ELR (cell line): ENCODE data around the gene UBL3.

Experiments
- DNase-seq: peaks from one replicate; pipeline ENCODE4 v3.0.0-alpha.2; 2015; ENCODE audit warnings: low read depth

Gene UBL3

GRCh38 chr13:29856426-29856825, 6.0 kb upstream of the UBL3 start:
- DNase-seq: no peak

- DNase-seq: no peak
Observed at GRCh38 chr13:29855784-29856183, 5.4 kb upstream of the UBL3 start.

GRCh38 chr13:29855009-29855408, 4.6 kb upstream of the UBL3 start:
- DNase-seq: no peak

GRCh38 chr13:29853131-29853530, 2.7 kb upstream of the UBL3 start:
- no peak for DNase-seq

GRCh38 chr13:29852472-29853054, 2.1 kb upstream of the UBL3 start:
- DNase-seq: peak; percentile 30

GRCh38 chr13:29849731-29850212, 645 bp downstream of the UBL3 start:
- peak; percentile 88 for DNase-seq

- DNase-seq: peak; percentile 68
Observed at GRCh38 chr13:29849071-29849631, 1.3 kb downstream of the UBL3 start.

GRCh38 chr13:29847501-29847983, 2.9 kb downstream of the UBL3 start:
- DNase-seq: peak; percentile 85

GRCh38 chr13:29846475-29847256, 3.8 kb downstream of the UBL3 start:
- no peak for DNase-seq

- DNase-seq: peak; percentile 60
Observed at GRCh38 chr13:29845440-29846056, 4.9 kb downstream of the UBL3 start.

- DNase-seq: peak; percentile 78
Observed at GRCh38 chr13:29844441-29844840, 6.0 kb downstream of the UBL3 start.

- no peak for DNase-seq
Observed at GRCh38 chr13:29840585-29840984, 9.8 kb downstream of the UBL3 start.

- DNase-seq: peak; percentile 14
Observed at GRCh38 chr13:29835280-29836061, 14.9 kb downstream of the UBL3 start.

GRCh38 chr13:29832761-29833298, 17.6 kb downstream of the UBL3 start:
- DNase-seq: no peak

GRCh38 chr13:29830000-29830399, 20.4 kb downstream of the UBL3 start:
- peak; percentile 12 for DNase-seq

GRCh38 chr13:29819143-29819542, 31.3 kb downstream of the UBL3 start:
- no peak for DNase-seq

- DNase-seq: no peak
Observed at GRCh38 chr13:29817604-29818378, 32.6 kb downstream of the UBL3 start.

- DNase-seq: no peak
Observed at GRCh38 chr13:29816715-29817114, 33.7 kb downstream of the UBL3 start.

GRCh38 chr13:29815336-29815735, 35.1 kb downstream of the UBL3 start:
- no peak for DNase-seq

GRCh38 chr13:29810898-29811297, 39.5 kb downstream of the UBL3 start:
- no peak for DNase-seq
